Natural killer cell (primary cell): Measurements from ENCODE around the gene GPBP1. TPM values are rescaled to one million over a fixed set of nuclear protein-coding genes. Genes with fewer than 3 reads are reported as not detected.

ENCODE experiments used
- ATAC-seq, 3 donors: fragments of 150-1000 bp in 2 of 3; fragments of 200-7000 bp in 1 of 3; cut with Tn5 transposase; 1 replicate in 1 of 3; 2 replicates in 2 of 3; pipeline ENCODE4 v1.10.0; 2021; ENCODE audit warnings: mild to moderate bottlenecking in 2 of 3, moderate library complexity in 2 of 3
- DNase-seq, 2 donors: peaks; one replicate each; pipeline versions ENCODE4 v3.0.0 to v3.0.0-alpha.2; 2013 to 2021; ENCODE audit warnings: mixed read lengths in 1 of 2
- H3K27ac ChIP-seq: one replicate; pipeline ENCODE4 v1.5.1; 2013; ENCODE audit warnings: mild to moderate bottlenecking, low read length
- H3K27me3 ChIP-seq: one replicate; pipeline ENCODE4 v1.6.1; 2013; ENCODE audit warnings: low read length; ENCODE audit not compliant: control insufficient read depth, insufficient read depth
- H3K36me3 ChIP-seq: one replicate; pipeline ENCODE4 v1.6.1; 2013; ENCODE audit warnings: low read length; ENCODE audit not compliant: control insufficient read depth, insufficient read depth
- H3K4me1 ChIP-seq: one replicate; pipeline ENCODE4 v1.6.1; 2013; ENCODE audit warnings: low read length; ENCODE audit not compliant: control insufficient read depth, insufficient read depth
- H3K4me3 ChIP-seq: one replicate; pipeline ENCODE4 v1.5.1; 2013; ENCODE audit warnings: low read length
- H3K9me3 ChIP-seq: one replicate; pipeline ENCODE4 v1.6.1; 2013; ENCODE audit warnings: low read length; ENCODE audit not compliant: control insufficient read depth, insufficient read depth
- H3K27ac Mint-ChIP-seq, 2 donors: one replicate each; pipeline ENCODE4 v1.8.0; 2022; ENCODE audit warnings: mild to moderate bottlenecking in 2 of 2, mixed read lengths in 2 of 2, moderate library complexity in 1 of 2
- H3K27me3 Mint-ChIP-seq, 2 donors: one replicate each; pipeline ENCODE4 v1.8.0; 2022; ENCODE audit warnings: low read depth in 2 of 2, mixed read lengths in 2 of 2
- H3K36me3 Mint-ChIP-seq: one replicate; pipeline ENCODE4 v1.8.0; 2022; ENCODE audit warnings: mixed read lengths
- H3K4me1 Mint-ChIP-seq, 2 donors: one replicate each; pipeline ENCODE4 v1.8.0; 2022; ENCODE audit warnings: mixed read lengths in 2 of 2
- H3K4me3 Mint-ChIP-seq: one replicate; pipeline ENCODE4 v1.8.0; 2022; ENCODE audit warnings: mild to moderate bottlenecking, moderate library complexity, mixed read lengths
- H3K9me3 Mint-ChIP-seq, 2 donors: one replicate each; pipeline ENCODE4 v1.8.0; 2022; ENCODE audit warnings: mixed read lengths in 2 of 2
- WGBS: methylation state at CpG from one replicate; pipeline ENCODE4 v1.1.7; 2013; ENCODE audit warnings: missing lambda C conversion rate; ENCODE audit not compliant: insufficient coverage; 5-methylcytosine and 5-hydroxymethylcytosine counted together
- intact Hi-C: fragments of 100-400 bp; cut with micrococcal nuclease; formaldehyde crosslinking; loops from one replicate; pipeline ENCODE4 v1.14.2; 2022
- total RNA-seq, 4 donors: library from RNA; stranded (reverse); fragments of 120-200 nt in 1 of 4; gene quantifications; one replicate each; pipeline versions ENCODE4 v1.2.3 to v1.2.4, GENCODE V29; 2013 to 2022
- TF ChIP-seq, protein P1 (sequence below): fragments of 200-600 bp; IDR thresholded peaks from one replicate; pipeline ENCODE4 v1.8.0; 2022; ENCODE audit warnings: antibody characterized with exemption

The GPBP1 gene
- total RNA-seq, 3 donors from 2014 or later (not counting 1 experiment from before 2014, with no cell fraction given) = 104 to 130 (median 118) TPM

- Mint-ChIP-seq H3K9me3 (no peaks in the 10 kb centered on the region), H3K36me3 (peaks cover 8% of the 10 kb centered on the region), H3K4me3 (no peak overlapping the region), H3K27ac (peak overlapping the region; percentile 74 to 81), H3K27me3 (no peaks in the 10 kb centered on the region), H3K4me1 (peaks cover 25 to 39% of the 10 kb centered on the region in 2 donors)
- H3K9me3 ChIP-seq = no peaks in the 10 kb centered on the region
- intact Hi-C loops = loop anchor here (5.0 kb wide), 1 partner anchor 263 kb away; the partner anchor contains the start of gene MIER3
- H3K27me3 ChIP-seq = no peaks in the 10 kb centered on the region
- WGBS = 95% methylated on average over 4 of the region's 4 CpGs
- no peak overlapping the region for H3K4me3 ChIP-seq
- TF ChIP-seq, protein P1, sequence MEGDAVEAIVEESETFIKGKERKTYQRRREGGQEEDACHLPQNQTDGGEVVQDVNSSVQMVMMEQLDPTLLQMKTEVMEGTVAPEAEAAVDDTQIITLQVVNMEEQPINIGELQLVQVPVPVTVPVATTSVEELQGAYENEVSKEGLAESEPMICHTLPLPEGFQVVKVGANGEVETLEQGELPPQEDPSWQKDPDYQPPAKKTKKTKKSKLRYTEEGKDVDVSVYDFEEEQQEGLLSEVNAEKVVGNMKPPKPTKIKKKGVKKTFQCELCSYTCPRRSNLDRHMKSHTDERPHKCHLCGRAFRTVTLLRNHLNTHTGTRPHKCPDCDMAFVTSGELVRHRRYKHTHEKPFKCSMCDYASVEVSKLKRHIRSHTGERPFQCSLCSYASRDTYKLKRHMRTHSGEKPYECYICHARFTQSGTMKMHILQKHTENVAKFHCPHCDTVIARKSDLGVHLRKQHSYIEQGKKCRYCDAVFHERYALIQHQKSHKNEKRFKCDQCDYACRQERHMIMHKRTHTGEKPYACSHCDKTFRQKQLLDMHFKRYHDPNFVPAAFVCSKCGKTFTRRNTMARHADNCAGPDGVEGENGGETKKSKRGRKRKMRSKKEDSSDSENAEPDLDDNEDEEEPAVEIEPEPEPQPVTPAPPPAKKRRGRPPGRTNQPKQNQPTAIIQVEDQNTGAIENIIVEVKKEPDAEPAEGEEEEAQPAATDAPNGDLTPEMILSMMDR = no peak
- ATAC-seq (no peak), DNase-seq (no peak)
- peaks cover 22% of the 10 kb centered on the region for H3K36me3 ChIP-seq
- no peak overlapping the region for H3K27ac ChIP-seq
- H3K4me1 ChIP-seq = peaks cover 3% of the 10 kb centered on the region
Measured at GRCh38 chr5:57215629-57216195, 41.9 kb downstream of the GPBP1 start.

DNA sequence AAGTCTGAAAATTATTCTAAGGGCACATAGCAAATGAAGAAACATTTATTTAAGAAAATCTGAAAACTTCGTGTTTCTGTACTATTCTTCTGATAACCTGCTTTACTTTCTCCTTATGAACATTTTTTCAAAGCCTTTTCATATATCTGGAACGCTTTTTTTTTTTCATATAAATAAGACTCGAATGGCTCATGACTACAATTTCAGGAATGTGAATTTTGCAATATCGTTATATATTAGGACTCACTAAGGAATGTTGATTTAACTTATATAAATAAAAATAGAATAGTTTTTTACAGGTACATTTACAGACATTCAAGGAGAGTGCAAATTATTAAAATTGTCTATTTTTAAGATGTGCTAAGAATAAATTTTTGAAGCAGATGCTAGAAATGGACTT is 42.9 kb downstream of the GPBP1 start:
- H3K9me3 ChIP-seq = no peaks in the 10 kb centered on the region
- Mint-ChIP-seq H3K27me3 (no peaks in the 10 kb centered on the region), H3K27ac (peak overlapping the region in 1 of 2 donors; percentile 29), H3K9me3 (no peaks in the 10 kb centered on the region), H3K4me1 (peaks cover 29 to 41% of the 10 kb centered on the region in 2 donors), H3K4me3 (no peak overlapping the region), H3K36me3 (peaks cover 8% of the 10 kb centered on the region)
- no peaks in the 10 kb centered on the region for H3K27me3 ChIP-seq
- WGBS = 100% methylated on average over 1 of the region's 4 CpGs
- intact Hi-C loops = loop anchor here (5.0 kb wide), 1 partner anchor 264 kb away; the partner anchor contains the start of gene MIER3
- DNase-seq (no peak), ATAC-seq (no peak)
- TF ChIP-seq, protein P1 = no peak
- H3K36me3 ChIP-seq = peaks cover 22% of the 10 kb centered on the region
- peaks cover 3% of the 10 kb centered on the region for H3K4me1 ChIP-seq
- no peak overlapping the region for H3K4me3 ChIP-seq
- H3K27ac ChIP-seq = no peak overlapping the region

- ATAC-seq (peak in 1 of 3 donors; percentile 34), DNase-seq (peak in 1 of 2 donors; percentile 63)
- WGBS = 80% methylated on average over 4 of the region's 4 CpGs
- H3K36me3 ChIP-seq = peaks cover 16% of the 10 kb centered on the region
- Mint-ChIP-seq H3K27me3 (no peaks in the 10 kb centered on the region), H3K4me3 (no peak overlapping the region), H3K36me3 (peaks cover 8% of the 10 kb centered on the region), H3K27ac (peak overlapping the region; percentile 63 to 74), H3K4me1 (peaks cover 35 to 37% of the 10 kb centered on the region in 2 donors), H3K9me3 (no peaks in the 10 kb centered on the region)
- no peaks in the 10 kb centered on the region for H3K27me3 ChIP-seq
- H3K4me3 ChIP-seq = no peak overlapping the region
- no peak overlapping the region for H3K27ac ChIP-seq
- TF ChIP-seq, protein P1 = no peak
- no peaks in the 10 kb centered on the region for H3K9me3 ChIP-seq
- intact Hi-C loops = loop anchor here (5.0 kb wide), 1 partner anchor 267 kb away; the partner anchor contains the start of gene MIER3
- H3K4me1 ChIP-seq = no peaks in the 10 kb centered on the region
Measured at GRCh38 chr5:57219386-57219785, 45.5 kb downstream of the GPBP1 start.
